Right lobe of liver (tissue), 4 donors: Measurements from ENCODE around the gene MED9.

Experiments used
- CTCF ChIP-seq, 4 donors: fragments of 200-600 bp in 3 of 4; fragments of 450-650 bp in 1 of 4; IDR thresholded peaks; one replicate each; pipeline versions ENCODE4 v1.5.1 to v1.8.0; 2016 to 2022; ENCODE audit warnings: antibody characterized with exemption in 4 of 4, mild to moderate bottlenecking in 2 of 4
- POLR2A ChIP-seq: fragments of 450-650 bp; IDR thresholded peaks from one replicate; pipeline ENCODE4 v1.6.1; 2017; ENCODE audit warnings: antibody characterized with exemption, mild to moderate bottlenecking
- donor health status: DM: no; HTN: no; CAD: no.
- donor health status: DM: no; HTN: no; CAD: no.
- donor health status: DM: no; HTN: yes; CAD: no.

GRCh38 chr17:17518014-17518413 is 41.2 kb downstream of the MED9 start:
- TF ChIP-seq CTCF (IDR thresholded peaks at IDR 0.05) (no peak), POLR2A (no peak)
